GM18526 (cell line): ENCODE data around the gene FTO.

ENCODE experiments used
- POLR2A ChIP-seq: IDR thresholded peaks from 3 replicates; pipeline ENCODE4 v1.6.1; 2011; ENCODE audit not compliant: insufficient read length; ENCODE audit errors: extremely low read depth

The FTO gene

GRCh38 chr16:54143934-54144571 is 440.1 kb downstream of the FTO start:
- TF ChIP-seq POLR2A = no peak

DNA sequence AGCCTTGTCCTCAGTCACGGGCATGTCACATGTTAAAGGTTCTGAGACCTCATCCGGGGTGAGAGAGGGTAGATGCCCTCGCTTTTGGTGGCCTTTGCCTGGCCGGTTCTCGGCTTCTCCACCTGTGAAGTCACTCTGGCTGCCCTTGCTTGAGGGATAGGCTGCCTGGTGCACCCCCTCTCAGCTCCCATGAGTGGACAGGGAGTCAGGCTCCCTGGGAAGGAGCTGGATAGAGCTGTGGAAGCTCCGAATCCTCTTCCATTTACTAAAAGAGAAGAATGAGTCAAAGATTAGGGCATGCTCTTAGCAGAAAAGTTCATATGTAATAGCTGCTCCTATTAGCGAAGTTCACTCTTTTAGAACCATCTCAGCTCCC is 440.6 kb downstream of the FTO start:
- no peak for TF ChIP-seq POLR2A

DNA sequence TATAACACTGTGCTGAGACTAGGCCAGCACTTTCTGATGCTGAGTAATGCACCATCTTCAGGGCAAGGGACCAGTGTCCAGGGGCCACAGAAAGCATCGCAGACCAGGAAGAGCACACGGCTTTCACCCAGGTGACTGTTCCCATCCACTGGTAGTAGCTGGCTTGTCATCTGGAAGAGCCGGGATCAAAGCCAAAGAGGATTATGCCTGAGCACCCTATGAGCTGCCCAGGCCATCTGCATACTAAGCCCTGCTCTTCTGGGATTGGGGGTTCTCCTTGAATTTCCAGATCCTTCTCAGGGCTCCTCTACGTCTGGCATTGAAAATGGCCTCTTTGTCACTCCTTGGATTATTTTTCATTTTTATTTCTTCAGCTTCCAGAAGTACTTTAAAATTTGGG is 441.9 kb downstream of the FTO start:
- no peak for TF ChIP-seq POLR2A

DNA sequence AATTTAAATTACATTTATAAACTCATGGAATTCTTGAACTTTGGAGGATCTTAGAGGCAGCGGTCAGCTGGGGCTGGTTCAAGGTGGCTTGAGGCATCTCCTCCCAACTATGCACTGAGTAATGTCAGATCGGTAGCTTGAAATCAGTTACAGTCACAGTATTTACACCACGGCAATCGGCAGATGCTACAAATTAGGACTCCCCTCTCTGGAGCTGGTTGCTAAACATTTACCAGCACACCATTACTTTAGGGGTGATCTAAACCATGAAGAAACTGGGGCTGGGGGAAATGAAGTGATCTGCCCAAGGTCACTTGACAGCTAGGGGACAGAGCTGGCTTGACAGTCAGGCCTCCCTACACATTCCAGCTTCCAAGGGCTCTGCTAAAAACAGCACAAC is 445.0 kb downstream of the FTO start:
- no peak for TF ChIP-seq POLR2A

GRCh38 chr16:54150861-54151260 is 446.9 kb downstream of the FTO start:
- TF ChIP-seq POLR2A = no peak

- TF ChIP-seq POLR2A = no peak
Observed at GRCh38 chr16:54152362-54153239, 448.6 kb downstream of the FTO start.

DNA sequence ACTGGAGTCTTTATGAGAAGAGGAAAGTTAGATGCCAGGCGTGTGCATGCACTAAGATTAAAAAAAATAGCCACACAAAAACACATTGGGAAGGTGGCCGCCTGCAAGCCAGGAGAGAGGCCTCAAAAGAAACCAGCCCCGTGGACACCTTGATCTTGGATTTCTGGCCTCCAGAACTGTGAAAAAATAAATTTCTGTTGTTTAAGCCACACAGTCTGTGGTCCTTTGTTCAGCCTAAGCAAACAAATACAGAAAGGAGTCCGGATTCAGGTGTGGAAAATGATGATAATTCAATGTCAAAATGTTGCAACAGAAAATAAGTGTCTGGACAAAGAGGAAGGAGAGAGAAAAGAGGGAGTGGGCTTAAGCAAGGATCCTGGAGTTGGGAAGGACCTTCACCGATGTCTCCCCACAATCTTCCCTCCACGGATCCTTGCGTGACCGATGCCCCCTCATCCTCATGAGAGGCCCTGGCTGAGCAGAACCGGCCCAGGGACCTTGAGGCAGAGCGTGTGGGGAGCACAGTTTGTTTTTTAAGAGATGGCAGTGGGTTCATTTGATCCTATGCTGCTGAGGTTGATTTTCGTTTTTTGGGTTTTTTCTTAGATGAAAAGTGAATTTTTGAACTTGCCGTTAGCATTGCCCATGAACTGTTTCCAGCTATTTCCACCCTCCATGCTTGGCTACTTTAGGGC is 449.4 kb downstream of the FTO start:
- no peak for TF ChIP-seq POLR2A

GRCh38 chr16:54156349-54156748 is 452.4 kb downstream of the FTO start:
- TF ChIP-seq POLR2A = no peak

GRCh38 chr16:54158986-54159385 is 455.0 kb downstream of the FTO start:
- TF ChIP-seq POLR2A = no peak

GRCh38 chr16:54159490-54160080 is 455.6 kb downstream of the FTO start:
- TF ChIP-seq POLR2A = no peak

DNA sequence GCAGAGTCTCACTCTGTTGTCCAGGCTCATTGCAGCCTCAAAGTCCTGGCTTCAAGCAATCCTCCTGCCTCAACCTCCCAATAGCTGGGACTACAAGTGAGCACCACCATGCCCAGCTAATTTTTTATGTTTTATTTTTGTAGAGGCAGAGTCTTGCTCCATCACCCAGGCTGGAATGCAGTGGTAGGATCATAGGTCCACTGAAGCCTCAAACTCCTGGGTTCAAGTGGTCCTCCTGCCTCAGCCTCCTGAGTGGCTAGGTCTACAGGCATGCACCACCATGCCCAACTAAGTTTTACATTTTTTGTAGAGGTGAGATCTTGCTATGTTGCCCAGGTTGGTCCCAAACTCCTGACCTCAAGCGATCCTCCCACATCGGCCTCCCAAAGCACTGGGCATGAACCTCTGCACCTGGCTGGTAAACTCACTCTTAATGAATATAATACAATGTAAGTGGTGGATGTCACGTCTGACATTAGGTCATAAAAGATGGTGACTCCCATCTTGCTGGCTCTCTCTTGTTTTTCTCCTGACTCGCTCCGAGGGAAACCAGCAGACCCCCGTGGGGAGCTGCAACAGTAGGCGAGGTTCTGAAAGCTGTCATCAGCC is 456.4 kb downstream of the FTO start:
- TF ChIP-seq POLR2A = no peak

- TF ChIP-seq POLR2A = no peak
Observed at GRCh38 chr16:54160939-54161897, 457.3 kb downstream of the FTO start.

DNA sequence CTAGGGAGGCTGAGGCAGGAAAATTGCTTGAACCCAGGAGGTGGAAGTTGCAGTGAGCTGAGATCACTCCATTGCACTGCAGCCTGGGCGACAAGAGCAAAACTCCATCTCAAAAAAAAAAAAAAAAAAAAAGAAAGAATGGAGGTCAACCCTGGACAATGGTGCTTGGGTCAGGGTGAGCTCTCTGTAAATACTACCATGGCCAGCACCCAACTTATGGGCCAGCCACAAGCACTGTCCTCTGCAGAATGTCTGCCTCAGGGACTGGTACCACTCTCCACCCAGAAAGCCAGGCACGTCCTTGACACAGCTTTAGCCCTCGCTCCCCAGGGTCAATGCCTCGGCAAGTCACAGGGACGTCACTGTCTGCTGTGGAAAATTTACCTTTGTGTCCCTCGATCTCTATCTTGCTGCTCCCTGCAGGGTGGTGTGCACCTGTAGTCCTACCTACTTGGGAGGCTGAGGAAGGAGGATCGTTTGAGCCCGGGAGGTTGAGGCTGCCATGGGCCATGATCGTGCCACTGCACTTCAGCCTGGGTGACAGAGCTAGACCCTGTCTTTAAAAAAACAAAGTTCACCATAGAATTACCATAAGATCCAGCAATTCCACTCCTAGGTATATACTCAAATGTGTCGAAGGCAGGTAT is 459.4 kb downstream of the FTO start:
- no peak for TF ChIP-seq POLR2A

GRCh38 chr16:54164789-54165173 is 460.8 kb downstream of the FTO start:
- no peak for TF ChIP-seq POLR2A
